Mesenchymal stem cell (in vitro differentiated cells and primary cell): ENCODE results near the gene NCOA4.
A peak's percentile ranks its signal among the peaks of the same experiment; 100 is the strongest.

Source experiments
- DNase-seq: peaks from one replicate; pipeline ENCODE4 v3.0.0-alpha.2; 2013
- H2AFZ ChIP-seq: one replicate; pipeline ENCODE4 v1.6.1; 2013; ENCODE audit warnings: low read depth, mild to moderate bottlenecking, control low read depth, inconsistent platforms, low read length, moderate library complexity
- H2AK5ac ChIP-seq: 2 replicates; pipeline ENCODE4 v1.6.1; 2013; ENCODE audit warnings: low read length, moderate library complexity, mild to moderate bottlenecking, inconsistent platforms; ENCODE audit not compliant: severe bottlenecking
- H2BK120ac ChIP-seq: one replicate; pipeline ENCODE4 v1.6.1; 2013; ENCODE audit warnings: low read depth, mild to moderate bottlenecking, inconsistent platforms, low read length, moderate library complexity
- H2BK12ac ChIP-seq, 2 experiments: one replicate each; pipeline ENCODE4 v1.6.1; 2013; ENCODE audit warnings: inconsistent platforms in 2 of 2, low read length in 2 of 2, mild to moderate bottlenecking in 2 of 2, moderate library complexity in 2 of 2, control low read depth in 1 of 2
- H2BK15ac ChIP-seq: one replicate; pipeline ENCODE4 v1.6.1; 2013; ENCODE audit warnings: mild to moderate bottlenecking, low read depth, inconsistent platforms; ENCODE audit not compliant: poor library complexity, severe bottlenecking
- H2BK5ac ChIP-seq: 2 replicates; pipeline ENCODE4 v1.6.1; 2013; ENCODE audit warnings: low read depth, mild to moderate bottlenecking, low read length, control low read depth, inconsistent platforms; ENCODE audit not compliant: poor library complexity, severe bottlenecking
- H3K14ac ChIP-seq, 2 experiments: one replicate each; pipeline ENCODE4 v1.6.1; 2013; ENCODE audit warnings: inconsistent platforms in 2 of 2, low read length in 2 of 2, control low read depth in 1 of 2, mild to moderate bottlenecking in 1 of 2, moderate library complexity in 1 of 2
- H3K18ac ChIP-seq, 2 experiments: one replicate each; pipeline ENCODE4 v1.6.1; 2013; ENCODE audit warnings: inconsistent platforms in 2 of 2, low read length in 2 of 2, control low read depth in 1 of 2, low read depth in 1 of 2, mild to moderate bottlenecking in 1 of 2
- H3K23ac ChIP-seq, 2 experiments: one replicate each; pipeline ENCODE4 v1.6.1; 2013; ENCODE audit warnings: inconsistent platforms in 2 of 2, low read length in 2 of 2, mild to moderate bottlenecking in 2 of 2, moderate library complexity in 2 of 2, control low read depth in 1 of 2
- H3K27ac ChIP-seq: 2 replicates; pipeline ENCODE4 v1.5.1; 2013; ENCODE audit warnings: mild to moderate bottlenecking, moderate library complexity, low read length, control low read depth, inconsistent platforms; ENCODE audit not compliant: poor library complexity, severe bottlenecking
- H3K27me3 ChIP-seq, 2 experiments: 2 replicates each; pipeline versions ENCODE4 v1.6.1 to v1.7.0; 2013; ENCODE audit warnings: low read length in 2 of 2, mild to moderate bottlenecking in 2 of 2, moderate library complexity in 2 of 2, control low read depth in 1 of 2, inconsistent platforms in 1 of 2; ENCODE audit not compliant: control insufficient read depth in 1 of 2, insufficient read depth in 1 of 2
- H3K36me3 ChIP-seq, 2 experiments: 2 replicates each; pipeline versions ENCODE4 v1.6.1 to v1.7.0; 2013; ENCODE audit warnings: low read length in 2 of 2, control low read depth in 1 of 2, inconsistent platforms in 1 of 2, low read depth in 1 of 2, mild to moderate bottlenecking in 1 of 2; ENCODE audit not compliant: insufficient read depth in 2 of 2, control insufficient read depth in 1 of 2
- H3K4ac ChIP-seq, 2 experiments: one replicate each; pipeline ENCODE4 v1.6.1; 2013; ENCODE audit warnings: inconsistent platforms in 2 of 2, low read length in 2 of 2, mild to moderate bottlenecking in 2 of 2, moderate library complexity in 2 of 2, control low read depth in 1 of 2, low read depth in 1 of 2
- H3K4me1 ChIP-seq: 2 replicates; pipeline ENCODE4 v1.6.1; 2013; ENCODE audit warnings: low read depth, low read length, control low read depth; ENCODE audit not compliant: control insufficient read depth, insufficient read depth
- H3K4me2 ChIP-seq: 2 replicates; pipeline ENCODE4 v1.6.1; 2013; ENCODE audit warnings: low read length, mild to moderate bottlenecking, inconsistent platforms; ENCODE audit not compliant: poor library complexity, severe bottlenecking
- H3K4me3 ChIP-seq, 2 experiments: 2 replicates each; pipeline versions ENCODE4 v1.5.1 to v1.7.0; 2013; ENCODE audit warnings: low read length in 2 of 2, mild to moderate bottlenecking in 2 of 2, control low read depth in 1 of 2, low read depth in 1 of 2; ENCODE audit not compliant: insufficient read depth in 1 of 2
- H3K79me1 ChIP-seq: replicated peaks from 2 replicates; pipeline ENCODE4 v1.6.1; 2013; ENCODE audit warnings: mild to moderate bottlenecking, control low read depth, low read length, inconsistent platforms; ENCODE audit not compliant: poor library complexity, severe bottlenecking
- H3K9ac ChIP-seq: 2 replicates; pipeline ENCODE4 v1.7.0; 2013; ENCODE audit warnings: mild to moderate bottlenecking, low read length, moderate library complexity
- H3K9me3 ChIP-seq: 2 replicates; pipeline ENCODE4 v1.7.0; 2013; ENCODE audit warnings: mild to moderate bottlenecking, low read length; ENCODE audit not compliant: control insufficient read depth
- H4K8ac ChIP-seq: one replicate; pipeline ENCODE4 v1.6.1; 2013; ENCODE audit warnings: inconsistent platforms, mild to moderate bottlenecking, low read length, moderate library complexity
- H4K91ac ChIP-seq: one replicate; pipeline ENCODE4 v1.6.1; 2013; ENCODE audit warnings: mild to moderate bottlenecking, low read length, inconsistent platforms
- WGBS: methylation state at CpG from one replicate; pipeline ENCODE4 v1.1.7; 2013; ENCODE audit warnings: mixed read lengths; 5-methylcytosine and 5-hydroxymethylcytosine counted together

NCOA4 gene

DNA sequence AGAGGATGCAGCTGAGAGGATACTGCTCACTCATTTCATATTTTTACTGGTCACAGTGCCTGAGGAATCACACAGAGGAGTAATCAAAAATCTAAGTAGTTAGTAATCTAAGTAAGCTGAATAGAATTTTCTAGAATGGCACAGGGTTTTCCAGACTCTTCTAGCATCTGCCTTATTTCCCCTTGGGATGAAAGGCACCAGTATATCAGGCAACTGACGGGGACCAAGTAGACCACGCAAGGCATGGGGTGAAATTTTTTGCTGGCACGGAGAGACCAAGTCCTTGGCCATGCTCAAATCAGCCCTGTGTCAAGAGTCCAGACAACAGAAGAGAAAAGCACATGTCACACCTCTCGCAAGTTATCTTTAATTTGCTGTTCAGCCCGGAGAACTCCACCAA lies 14.2 kb downstream of the NCOA4 start:
- Histone ChIP-seq H3K27ac (no peak overlapping the region), H4K91ac (no peak overlapping the region), H2BK15ac (no peak overlapping the region), H2AFZ (no peak overlapping the region), H3K9me3 (no peaks in the 10 kb centered on the region), H2BK5ac (no peak overlapping the region), H2BK12ac (no peak overlapping the region), H2AK5ac (no peak overlapping the region), H3K4me3 (no peak overlapping the region), H3K36me3 (peaks cover 20 to 49% of the 10 kb centered on the region in 2 experiments), H3K23ac (no peak overlapping the region), H3K79me1 (peaks cover 13% of the 10 kb centered on the region), H4K8ac (no peak overlapping the region), H3K4ac (no peak overlapping the region), H3K18ac (peak overlapping the region in 1 of 2 experiments; percentile 5), H3K27me3 (no peaks in the 10 kb centered on the region), H3K14ac (no peak overlapping the region), H2BK120ac (no peak overlapping the region), H3K4me2 (no peak overlapping the region), H3K9ac (no peak overlapping the region), H3K4me1 (peaks cover 10% of the 10 kb centered on the region)
- DNase-seq, result no peak
- WGBS, result 97% methylated on average over 5 of the region's 5 CpGs

DNA sequence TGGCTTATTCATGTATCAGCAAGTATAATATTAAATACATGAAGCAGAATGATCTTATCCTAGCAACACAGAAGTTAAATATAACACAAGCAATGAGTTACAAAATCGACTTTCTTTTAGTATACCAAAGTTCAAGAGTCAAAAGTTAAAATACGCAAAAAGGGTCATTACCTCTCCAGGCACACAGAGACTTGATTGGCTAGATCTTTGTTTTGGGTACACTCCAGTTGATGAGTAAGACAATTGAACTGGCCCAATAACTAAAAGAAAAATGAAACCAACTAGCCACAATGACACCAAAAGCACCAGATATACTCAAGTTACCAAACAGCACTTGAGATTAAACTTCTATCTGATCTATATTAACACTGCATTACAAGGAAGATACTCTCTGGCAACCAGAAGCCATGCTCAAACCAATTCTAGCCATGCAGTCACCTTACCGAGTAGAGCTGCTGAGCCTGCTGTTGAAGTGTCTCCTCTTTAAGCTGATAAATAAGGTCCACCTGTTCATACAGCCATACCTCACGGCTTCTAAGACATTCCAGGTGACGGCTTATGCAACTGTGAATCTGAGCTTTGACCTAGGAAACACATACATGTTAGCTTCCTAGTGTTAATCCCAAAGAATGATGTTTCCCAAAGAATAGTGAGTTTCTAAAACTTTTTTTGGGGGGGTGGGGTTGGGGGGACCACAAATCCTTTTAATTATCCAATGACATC lies 15.6 kb downstream of the NCOA4 start:
- peak overlapping the region; percentile 79 for H3K9ac ChIP-seq
- H2BK15ac ChIP-seq, result no peak overlapping the region
- no peak overlapping the region for H3K23ac ChIP-seq
- no peak overlapping the region for H3K27ac ChIP-seq
- peak overlapping the region in 1 of 2 experiments; percentile 17 for H3K4me3 ChIP-seq
- no peak overlapping the region for H4K91ac ChIP-seq
- no peak overlapping the region for H3K14ac ChIP-seq
- no peak overlapping the region for H3K4me2 ChIP-seq
- H4K8ac ChIP-seq, result no peak overlapping the region
- DNase-seq, result peak; percentile 25
- no peak overlapping the region for H2BK5ac ChIP-seq
- H3K4ac ChIP-seq, result no peak overlapping the region
- peaks cover 30 to 62% of the 10 kb centered on the region in 2 experiments for H3K36me3 ChIP-seq
- 100% methylated on average over 3 of the region's 5 CpGs for WGBS
- H3K79me1 ChIP-seq, result peaks cover 21% of the 10 kb centered on the region
- no peak overlapping the region for H2BK120ac ChIP-seq
- no peaks in the 10 kb centered on the region for H3K27me3 ChIP-seq
- H2AK5ac ChIP-seq, result no peak overlapping the region
- no peak overlapping the region for H2AFZ ChIP-seq
- H3K18ac ChIP-seq, result no peak overlapping the region
- H2BK12ac ChIP-seq, result no peak overlapping the region
- H3K4me1 ChIP-seq, result peaks cover 7% of the 10 kb centered on the region
- H3K9me3 ChIP-seq, result no peaks in the 10 kb centered on the region

DNA sequence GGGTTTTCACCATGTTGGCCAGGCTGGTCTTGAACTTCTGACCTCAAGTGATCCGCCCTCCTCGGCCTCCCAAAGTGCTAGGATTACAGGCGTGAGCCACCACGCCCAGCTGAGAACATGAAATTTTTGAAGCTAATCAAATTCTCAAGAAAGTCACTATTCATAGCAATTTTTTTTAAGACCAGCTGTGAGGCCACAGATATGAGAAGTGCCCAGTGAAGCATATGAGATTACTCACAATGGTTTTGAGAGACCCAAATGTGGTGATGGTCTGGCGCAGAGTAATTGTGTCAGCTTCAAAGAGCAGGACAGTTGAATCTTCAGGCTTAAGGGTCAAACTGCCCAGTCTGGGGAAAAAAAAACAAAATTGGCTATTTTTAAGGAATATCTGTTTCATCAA lies 16.2 kb downstream of the NCOA4 start:
- Histone ChIP-seq H4K8ac (no peak overlapping the region), H3K18ac (no peak overlapping the region), H3K4me2 (no peak overlapping the region), H2BK120ac (no peak overlapping the region), H3K36me3 (peaks cover 33 to 68% of the 10 kb centered on the region in 2 experiments), H3K27me3 (no peaks in the 10 kb centered on the region), H3K4me1 (peaks cover 5% of the 10 kb centered on the region), H2BK12ac (no peak overlapping the region), H3K23ac (no peak overlapping the region), H3K4me3 (no peak overlapping the region), H2BK15ac (no peak overlapping the region), H3K4ac (no peak overlapping the region), H4K91ac (no peak overlapping the region), H3K79me1 (peaks cover 23% of the 10 kb centered on the region), H2AK5ac (no peak overlapping the region), H3K14ac (no peak overlapping the region), H3K27ac (no peak overlapping the region), H3K9me3 (no peaks in the 10 kb centered on the region), H2AFZ (no peak overlapping the region), H2BK5ac (no peak overlapping the region), H3K9ac (peak overlapping the region; percentile 79)
- WGBS, result 96% methylated on average over 5 of the region's 5 CpGs
- no peak for DNase-seq

DNA sequence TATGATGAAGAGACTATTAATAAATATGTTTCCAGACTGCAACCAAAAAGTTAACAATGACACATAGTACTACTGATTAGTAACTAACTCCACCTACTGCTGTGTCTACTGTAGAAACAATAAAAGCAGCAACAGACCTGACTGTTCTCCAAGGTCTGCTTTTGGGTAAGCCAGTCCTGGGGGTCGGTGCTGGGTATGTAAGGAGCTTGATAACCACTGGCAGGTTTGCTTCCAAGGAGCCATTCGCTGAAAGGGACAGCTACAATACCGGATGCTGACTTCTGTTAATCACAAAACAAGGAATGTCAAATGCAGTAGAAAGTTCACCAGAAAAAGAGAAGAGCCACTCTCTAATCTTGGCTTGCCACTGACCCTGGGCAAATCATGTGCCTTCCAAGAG lies 17.7 kb downstream of the NCOA4 start:
- Histone ChIP-seq H4K8ac (no peak overlapping the region), H2AK5ac (no peak overlapping the region), H3K27ac (no peak overlapping the region), H2BK12ac (no peak overlapping the region), H3K9me3 (no peaks in the 10 kb centered on the region), H3K4me2 (no peak overlapping the region), H3K4me1 (peaks cover 2% of the 10 kb centered on the region), H3K79me1 (peaks cover 22% of the 10 kb centered on the region), H3K18ac (no peak overlapping the region), H3K9ac (no peak overlapping the region), H2BK15ac (no peak overlapping the region), H3K36me3 (peaks cover 33 to 83% of the 10 kb centered on the region in 2 experiments), H4K91ac (no peak overlapping the region), H3K23ac (no peak overlapping the region), H3K4me3 (no peak overlapping the region), H3K4ac (no peak overlapping the region), H3K27me3 (no peaks in the 10 kb centered on the region), H2BK5ac (no peak overlapping the region), H2BK120ac (no peak overlapping the region), H3K14ac (no peak overlapping the region), H2AFZ (no peak overlapping the region)
- 99% methylated on average over 3 of the region's 3 CpGs for WGBS
- no peak for DNase-seq
